Tibial nerve (tissue), 4 donors: ENCODE data around the gene SOX1.

ENCODE experiments used
- EP300 ChIP-seq, 2 donors: sonication (generic); formaldehyde crosslinking; IDR thresholded peaks; one replicate each; pipeline ENCODE4 v1.6.1; 2017; ENCODE audit warnings: antibody characterized with exemption in 2 of 2, mild to moderate bottlenecking in 1 of 2
- POLR2A ChIP-seq, 2 donors: fragments of 450-650 bp; IDR thresholded peaks; one replicate each; pipeline ENCODE4 v1.6.1; 2017; ENCODE audit warnings: antibody characterized with exemption in 2 of 2, mild to moderate bottlenecking in 2 of 2, moderate library complexity in 2 of 2
- TF ChIP-seq, protein P1 (sequence below), 5 experiments: fragments of 200-600 bp in 3 of 5; fragments of 450-650 bp in 2 of 5; sonication (generic) in 3 of 5; IDR thresholded peaks; one replicate each; pipeline ENCODE4 v1.5.1; 2016 to 2019; ENCODE audit warnings: antibody characterized with exemption in 5 of 5, mild to moderate bottlenecking in 3 of 5, moderate library complexity in 2 of 5

DNA sequence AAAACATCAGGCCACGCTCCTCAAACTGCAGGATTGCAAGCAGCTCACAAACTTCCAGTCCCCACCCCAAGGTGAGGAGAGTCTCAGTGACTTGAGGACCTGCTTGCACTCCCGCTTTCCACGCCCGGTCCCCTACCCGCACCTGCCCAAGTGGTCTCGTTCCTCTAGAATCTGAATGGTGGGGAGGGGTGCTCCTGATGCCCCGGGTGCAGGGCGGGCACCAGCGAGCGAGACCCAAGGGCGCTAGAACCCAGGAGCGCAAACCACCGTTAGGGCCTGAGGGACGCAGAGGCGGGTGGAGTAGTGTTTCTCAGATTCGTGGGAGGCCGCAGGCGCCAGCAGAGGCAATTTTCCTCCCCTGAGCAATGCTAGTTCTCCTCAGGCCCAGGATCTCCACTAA lies 40.3 kb downstream of the SOX1 start:
- TF ChIP-seq, protein P1, sequence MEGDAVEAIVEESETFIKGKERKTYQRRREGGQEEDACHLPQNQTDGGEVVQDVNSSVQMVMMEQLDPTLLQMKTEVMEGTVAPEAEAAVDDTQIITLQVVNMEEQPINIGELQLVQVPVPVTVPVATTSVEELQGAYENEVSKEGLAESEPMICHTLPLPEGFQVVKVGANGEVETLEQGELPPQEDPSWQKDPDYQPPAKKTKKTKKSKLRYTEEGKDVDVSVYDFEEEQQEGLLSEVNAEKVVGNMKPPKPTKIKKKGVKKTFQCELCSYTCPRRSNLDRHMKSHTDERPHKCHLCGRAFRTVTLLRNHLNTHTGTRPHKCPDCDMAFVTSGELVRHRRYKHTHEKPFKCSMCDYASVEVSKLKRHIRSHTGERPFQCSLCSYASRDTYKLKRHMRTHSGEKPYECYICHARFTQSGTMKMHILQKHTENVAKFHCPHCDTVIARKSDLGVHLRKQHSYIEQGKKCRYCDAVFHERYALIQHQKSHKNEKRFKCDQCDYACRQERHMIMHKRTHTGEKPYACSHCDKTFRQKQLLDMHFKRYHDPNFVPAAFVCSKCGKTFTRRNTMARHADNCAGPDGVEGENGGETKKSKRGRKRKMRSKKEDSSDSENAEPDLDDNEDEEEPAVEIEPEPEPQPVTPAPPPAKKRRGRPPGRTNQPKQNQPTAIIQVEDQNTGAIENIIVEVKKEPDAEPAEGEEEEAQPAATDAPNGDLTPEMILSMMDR (IDR thresholded peaks at IDR 0.05): no peak
- TF ChIP-seq POLR2A (IDR thresholded peaks at IDR 0.05) (no peak), EP300 (IDR thresholded peaks at IDR 0.05) (no peak)
